H1 (cell line): ENCODE results near the gene INPP5E. TPM values are rescaled to one million over a fixed set of nuclear protein-coding genes. Genes with fewer than 3 reads are reported as not detected.

Experiments
- CTCF ChIA-PET: fragments of 300-600 bp; sonication (Branson Sonifier 250); formaldehyde crosslinking; loops from one replicate; lab custom pipeline; 2021; ENCODE audit not compliant: partially characterized antibody; lab: Charles Lee
- POLR2A ChIA-PET: fragments of 300-600 bp; sonication (Branson Sonifier 250); formaldehyde crosslinking; loops from one replicate; lab custom pipeline; 2021; ENCODE audit warnings: inconsistent platforms; ENCODE audit not compliant: partially characterized antibody; lab: Charles Lee
- DNase-seq, 2 experiments: peaks; one replicate each; pipeline versions ENCODE4 v3.0.0 to v3.0.0-alpha.2; 2010 to 2022; ENCODE audit warnings: low spot score in 2 of 2, low read depth in 1 of 2, mixed read lengths in 1 of 2
- FAIRE-seq: peaks from 2 replicates; lab custom pipeline; 2011; peaks lifted over from hg19 to GRCh38; lab: Jason Lieb, UNC
- H2AFZ ChIP-seq: 2 replicates; pipeline ENCODE4 v1.8.1; 2012; ENCODE audit warnings: low read length, inconsistent platforms
- H2AK5ac ChIP-seq: 2 replicates; pipeline ENCODE4 v1.6.1; 2013; ENCODE audit warnings: low read depth, low read length
- H2BK120ac ChIP-seq: replicated peaks from 2 replicates; pipeline ENCODE3; 2013; ENCODE audit warnings: low read depth, low read length, inconsistent platforms
- H2BK12ac ChIP-seq: 2 replicates; pipeline ENCODE4 v1.6.1; 2013; ENCODE audit warnings: low read depth, low read length
- H2BK15ac ChIP-seq: 2 replicates; pipeline ENCODE4 v1.6.1; 2013; ENCODE audit warnings: low read length
- H2BK20ac ChIP-seq: 2 replicates; pipeline ENCODE4 v1.6.1; 2013; ENCODE audit warnings: low read length
- H2BK5ac ChIP-seq: 2 replicates; pipeline ENCODE4 v1.6.1; 2013; ENCODE audit warnings: low read depth, low read length
- H3K14ac ChIP-seq: 2 replicates; pipeline ENCODE4 v1.6.1; 2013; ENCODE audit warnings: inconsistent platforms; ENCODE audit not compliant: insufficient read length
- H3K18ac ChIP-seq: 2 replicates; pipeline ENCODE4 v1.6.1; 2013; ENCODE audit warnings: low read length; ENCODE audit errors: extremely low read depth
- H3K23ac ChIP-seq: 2 replicates; pipeline ENCODE4 v1.6.1; 2013; ENCODE audit warnings: inconsistent platforms; ENCODE audit not compliant: insufficient read length
- H3K23me2 ChIP-seq: 2 replicates; pipeline ENCODE4 v1.6.1; 2013; ENCODE audit warnings: low read depth, low read length
- H3K27ac ChIP-seq: 2 replicates; pipeline ENCODE4 v1.6.1; 2011; ENCODE audit warnings: low read depth, low read length, inconsistent platforms
- H3K27me3 ChIP-seq, 4 experiments: replicated peaks in 1 of 4; 1 replicate in 1 of 4; 2 replicates in 3 of 4; pipeline versions ENCODE4 v1.6.1 to v1.8.1; 2011 to 2013; ENCODE audit warnings: low read length in 3 of 4, mild to moderate bottlenecking in 3 of 4, inconsistent platforms in 2 of 4, mixed read lengths in 2 of 4, moderate library complexity in 1 of 4; ENCODE audit not compliant: control insufficient read depth in 3 of 4, insufficient read depth in 3 of 4; ENCODE audit errors: extremely low read depth in 1 of 4
- H3K36me3 ChIP-seq, 4 experiments: 2 replicates each; pipeline versions ENCODE4 v1.6.1 to v1.8.1; 2011 to 2013; ENCODE audit warnings: mild to moderate bottlenecking in 4 of 4, low read length in 3 of 4, moderate library complexity in 2 of 4, control low read depth in 1 of 4, inconsistent platforms in 1 of 4; ENCODE audit not compliant: insufficient read depth in 4 of 4, control insufficient read depth in 2 of 4
- H3K4ac ChIP-seq: replicated peaks from 2 replicates; pipeline ENCODE3; 2013; ENCODE audit warnings: low read length, low read depth, mixed read lengths, inconsistent platforms; ENCODE audit not compliant: insufficient read length
- H3K4me1 ChIP-seq, 4 experiments: replicated peaks in 1 of 4; 1 replicate in 1 of 4; 2 replicates in 3 of 4; pipeline versions ENCODE4 v1.6.1 to v1.8.1; 2011 to 2013; ENCODE audit warnings: low read length in 3 of 4, inconsistent platforms in 2 of 4, mixed read lengths in 1 of 4; ENCODE audit not compliant: insufficient read depth in 4 of 4, control insufficient read depth in 3 of 4
- H3K4me2 ChIP-seq, 2 experiments: 2 replicates each; pipeline versions ENCODE4 v1.6.1 to v1.8.1; 2011 to 2013; ENCODE audit warnings: low read depth in 2 of 2, low read length in 2 of 2, control low read depth in 1 of 2, inconsistent platforms in 1 of 2, mild to moderate bottlenecking in 1 of 2; ENCODE audit not compliant: insufficient read depth in 1 of 2
- H3K4me3 ChIP-seq, 4 experiments: fragments of 200-600, 300-600 bp in 1 of 4; sonication (generic), shearing (Covaris generic), sonication (Bioruptor Twin) in 1 of 4; 2 replicates each; pipeline versions ENCODE4 v1.5.1 to v1.8.1; 2011 to 2016; ENCODE audit warnings: low read length in 4 of 4, low read depth in 3 of 4, control low read depth in 2 of 4, inconsistent platforms in 2 of 4, mild to moderate bottlenecking in 2 of 4, mixed read lengths in 1 of 4, moderate library complexity in 1 of 4; ENCODE audit not compliant: insufficient read depth in 2 of 4; ENCODE audit errors: extremely low read depth in 1 of 4
- H3K56ac ChIP-seq: replicated peaks from 2 replicates; pipeline ENCODE3; 2013; ENCODE audit warnings: low read depth, mild to moderate bottlenecking, mixed read lengths, low read length, inconsistent platforms; ENCODE audit not compliant: insufficient read length
- H3K79me1 ChIP-seq: 2 replicates; pipeline ENCODE4 v1.6.1; 2013; ENCODE audit warnings: low read depth, low read length, control low read depth
- H3K79me2 ChIP-seq, 2 experiments: 2 replicates each; pipeline versions ENCODE4 v1.6.1 to v1.8.1; 2012 to 2013; ENCODE audit warnings: low read length in 2 of 2, mild to moderate bottlenecking in 2 of 2, inconsistent platforms in 1 of 2; ENCODE audit not compliant: insufficient read depth in 2 of 2, control insufficient read depth in 1 of 2
- H3K9ac ChIP-seq, 4 experiments: replicated peaks in 1 of 4; 1 replicate in 1 of 4; 2 replicates in 3 of 4; pipeline versions ENCODE4 v1.6.1 to v1.8.1; 2011 to 2013; ENCODE audit warnings: low read depth in 3 of 4, low read length in 3 of 4, control low read depth in 2 of 4, mild to moderate bottlenecking in 2 of 4, moderate library complexity in 2 of 4, inconsistent platforms in 1 of 4; ENCODE audit errors: extremely low read depth in 1 of 4
- H3K9me3 ChIP-seq, 2 experiments: 2 replicates each; pipeline versions ENCODE4 v1.6.1 to v1.8.1; 2012 to 2013; ENCODE audit warnings: mild to moderate bottlenecking in 2 of 2, moderate library complexity in 2 of 2, control low read depth in 1 of 2, inconsistent platforms in 1 of 2, low read depth in 1 of 2, low read length in 1 of 2, mixed read lengths in 1 of 2; ENCODE audit not compliant: insufficient read depth in 2 of 2
- H4K20me1 ChIP-seq, 2 experiments: replicated peaks in 1 of 2; 2 replicates each; pipeline versions ENCODE3 to v1.8.1; 2011 to 2013; ENCODE audit warnings: inconsistent platforms in 2 of 2, low read length in 2 of 2, mild to moderate bottlenecking in 1 of 2; ENCODE audit not compliant: insufficient read depth in 2 of 2, control insufficient read depth in 1 of 2
- H4K5ac ChIP-seq: 2 replicates; pipeline ENCODE4 v1.6.1; 2013; ENCODE audit warnings: low read length, low read depth, mixed read lengths, inconsistent platforms; ENCODE audit not compliant: insufficient read length
- H4K8ac ChIP-seq: 2 replicates; pipeline ENCODE4 v1.8.0; 2013; ENCODE audit warnings: mild to moderate bottlenecking, moderate library complexity, low read length, inconsistent platforms; ENCODE audit not compliant: insufficient read depth; ENCODE audit errors: extremely low read depth
- H4K91ac ChIP-seq: replicated peaks from 2 replicates; pipeline ENCODE3; 2013; ENCODE audit warnings: low read length, mixed read lengths, inconsistent platforms; ENCODE audit not compliant: insufficient read length
- BCL11A ChIP-seq, 2 experiments: IDR thresholded peaks; one replicate each; pipeline ENCODE4 v1.6.1; 2011; ENCODE audit warnings: low read depth in 2 of 2, low read length in 2 of 2, mild to moderate bottlenecking in 2 of 2
- BRCA1 ChIP-seq: IDR thresholded peaks from 2 replicates; pipeline ENCODE4 v1.6.1; 2012; ENCODE audit warnings: low read depth, low read length, improper control_type of control experiment
- CBX5 ChIP-seq: fragments of 300-800, 300-1000 bp; sonication (generic); IDR thresholded peaks from 2 replicates; pipeline ENCODE4 v1.7.1; 2016; ENCODE audit warnings: antibody characterized with exemption, low read length, low read depth
- CBX8 ChIP-seq: fragments of 300-800, 300-1000 bp; sonication (generic); IDR thresholded peaks from 2 replicates; pipeline ENCODE4 v1.7.1; 2016; ENCODE audit warnings: low read depth, low read length, borderline replicate concordance
- EGR1 ChIP-seq: IDR thresholded peaks from 2 replicates; pipeline ENCODE4 v1.6.1; 2011; ENCODE audit warnings: low read depth, low read length, borderline replicate concordance
- GABPA ChIP-seq: IDR thresholded peaks from 2 replicates; pipeline ENCODE4 v1.6.1; 2011; ENCODE audit warnings: mild to moderate bottlenecking, low read length, moderate library complexity, borderline replicate concordance; ENCODE audit not compliant: insufficient read depth
- HDAC6 ChIP-seq: IDR thresholded peaks from one replicate; pipeline ENCODE4 v1.7.1; 2012; ENCODE audit warnings: low read depth, mild to moderate bottlenecking, inconsistent platforms, low read length, moderate library complexity
- POU5F1 ChIP-seq: IDR thresholded peaks from 2 replicates; pipeline ENCODE4 v1.6.1; 2011; ENCODE audit warnings: low read depth, mild to moderate bottlenecking, low read length, moderate library complexity
- SAP30 ChIP-seq: fragments of 300-600 bp; sonication (generic); IDR thresholded peaks from 2 replicates; pipeline ENCODE4 v1.7.1; 2012; ENCODE audit warnings: low read length, moderate library complexity, mild to moderate bottlenecking, inconsistent platforms; ENCODE audit not compliant: insufficient read depth, insufficient replicate concordance
- TAF1 ChIP-seq: IDR thresholded peaks from 2 replicates; pipeline ENCODE4 v1.6.1; 2011; ENCODE audit warnings: mild to moderate bottlenecking, low read depth, low read length
- TCF12 ChIP-seq: IDR thresholded peaks from 2 replicates; pipeline ENCODE4 v1.6.1; 2011; ENCODE audit warnings: low read depth, mild to moderate bottlenecking, low read length
- ZNF274 ChIP-seq: IDR thresholded peaks from 2 replicates; pipeline ENCODE4 v1.7.0; 2012; ENCODE audit warnings: low read length, borderline replicate concordance; ENCODE audit errors: extremely low read depth
- WGBS, 2 experiments: shearing (Covaris generic) in 1 of 2; methylation state at CpG; one replicate each; pipeline versions ENCODE4 v1.1.6 to v1.1.7; 2013 to 2015; ENCODE audit warnings: low lambda C conversion rate in 2 of 2, mixed read lengths in 2 of 2, inconsistent platforms in 1 of 2, low coverage in 1 of 2, missing lambda C conversion rate in 1 of 2; ENCODE audit not compliant: insufficient replicate concordance in 2 of 2, insufficient coverage in 1 of 2, insufficient read length in 1 of 2; ENCODE audit errors: extremely low coverage in 1 of 2, missing lambda C conversion rate in 1 of 2; 5-methylcytosine and 5-hydroxymethylcytosine counted together
- polyA plus RNA-seq, 7 experiments: library from polyadenylated mRNA; depleted of rRNA in 3 of 7; stranded (reverse) in 5 of 7; unstranded in 2 of 7; fragments of >200 nt in 5 of 7; fragments of 200-250 nt in 2 of 7; gene quantifications; 1 replicate in 5 of 7; 2 replicates in 1 of 7; 4 replicates in 1 of 7; pipeline versions ENCODE4 v1.2.1 to v1.2.3, GENCODE V29; 2011 to 2013; ENCODE audit warnings: missing spikeins in 2 of 7, mixed read lengths in 2 of 7
- total RNA-seq: library from RNA; stranded (reverse); fragmentation: NEBNext Ultra II Directional; extraction: Animal tissue kit (Norgen Biotek cat#: 25700); gene quantifications from 2 replicates; pipeline ENCODE4 v1.2.1, GENCODE V29; 2021

The INPP5E gene
- total and polyA plus RNA-seq, 2 of the 8 experiments (the other 6 are each of a cell fraction or from before 2014, with no cell fraction given): 8.7 to 11.3 TPM

DNA sequence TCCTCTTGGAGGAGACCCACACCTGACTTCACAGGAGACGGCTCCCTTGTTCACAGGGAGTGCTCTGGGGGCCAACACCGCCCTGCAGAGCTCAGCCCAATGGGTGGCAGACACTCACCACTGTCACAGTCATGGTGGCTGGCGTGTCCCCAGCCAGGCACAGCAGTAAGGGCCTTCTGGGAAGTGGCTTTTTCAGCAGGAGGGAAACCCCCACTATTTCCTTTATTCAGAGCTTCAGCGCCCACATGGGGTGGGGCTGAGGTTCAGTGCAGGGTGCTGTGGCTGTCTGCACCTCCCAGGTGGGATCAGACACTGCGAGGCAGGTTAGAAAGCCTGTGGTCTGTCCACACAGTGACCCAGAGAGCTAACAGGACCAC is 36.1 kb downstream of the INPP5E start:
- Histone ChIP-seq H4K91ac (no peak overlapping the region), H3K14ac (no peak overlapping the region), H3K36me3 (peaks cover 16 to 49% (median 38%) of the 10 kb centered on the region in 4 experiments; a peak in 7 of 8 replicates), H3K27me3 (no peaks in the 10 kb centered on the region), H2BK15ac (no peak overlapping the region), H2BK5ac (no peak overlapping the region), H3K79me2 (peaks cover 0 to 17% of the 10 kb centered on the region in 2 experiments; a peak in 2 of 4 replicates), H3K23ac (no peak overlapping the region), H3K9me3 (no peaks in the 10 kb centered on the region), H3K4me2 (no peak overlapping the region), H4K5ac (no peak overlapping the region), H3K4ac (no peak overlapping the region), H2AK5ac (no peak overlapping the region), H3K9ac (no peak overlapping the region), H3K4me3 (no peak overlapping the region), H4K20me1 (peaks cover 6 to 11% of the 10 kb centered on the region in 2 experiments), H2AFZ (no peak overlapping the region), H3K23me2 (peaks cover 6% of the 10 kb centered on the region; the same call in 1 of the 2 replicates), H3K56ac (no peak overlapping the region), H3K27ac (no peak overlapping the region; the same call in 1 of the 2 replicates), H2BK120ac (no peak overlapping the region), H3K79me1 (peaks cover 10% of the 10 kb centered on the region), H3K4me1 (peaks cover 0 to 8% (median 6%) of the 10 kb centered on the region in 4 experiments; a peak in 5 of 7 replicates), H4K8ac (peak overlapping the region; percentile 3; the same call in 1 of the 2 replicates), H3K18ac (no peak overlapping the region), H2BK20ac (no peak overlapping the region), H2BK12ac (no peak overlapping the region)
- ChIA-PET POLR2A (interaction anchor here (1.3 to 14.6 kb wide), 6 partner anchors 14 to 40 kb away, joined by 3 to 139 read pairs (median 24); partner anchors contain the start of gene DNLZ), CTCF (interaction anchor here (0.7 to 3.2 kb wide), 6 partner anchors 10 to 240 kb away, joined by 3 to 10 read pairs (median 3); no protein-coding TSS in a partner anchor)
- TF ChIP-seq BRCA1 (no peak), CBX8 (no peak), EGR1 (no peak), ZNF274 (no peak), POU5F1 (no peak), GABPA (no peak), TAF1 (no peak), CBX5 (no peak), SAP30 (no peak), TCF12 (no peak), HDAC6 (no peak), BCL11A (IDR thresholded peaks at IDR 0.05; ENCODE audit: low read depth in 2 of 2, low read length in 2 of 2) (no peak)
- DNase-seq (no peak), FAIRE-seq (no peak)
- WGBS, 2 experiments: 100% methylated on average over 4 of the region's 5 CpGs; no CpG with 5 or more reads in 1 of the 2 experiments
